DMS153 treated with DMSO at 0.1 percent for 48 hours (cell line): ENCODE data around the gene TRMT1.

ENCODE experiments used
- DNase-seq: peaks from one replicate; lab custom pipeline; 2025; ENCODE audit not compliant: unreplicated experiment; lab: John Stamatoyannopoulos, UW

The TRMT1 gene

GRCh38 chr19:13057147-13057572 lies 59.4 kb downstream of the TRMT1 start:
- peak; percentile 91 for DNase-seq

- no peak for DNase-seq
Measured at GRCh38 chr19:13056052-13056660, 60.4 kb downstream of the TRMT1 start.

GRCh38 chr19:13055213-13056051 lies 61.1 kb downstream of the TRMT1 start:
- no peak for DNase-seq
